ENCODE data around the gene MARK1.

GRCh38 chr1:220706480-220706879, 178.5 kb downstream of the MARK1 start:
- no peak for TF ChIP-seq CTCF (conservative IDR thresholded peaks at IDR 0.05; ENCODE audit: low read length)
- no peak for TF ChIP-seq EZH2phosphoT487 (IDR thresholded peaks at IDR 0.05; ENCODE audit: borderline replicate concordance, low read depth, low read length)
